ENCODE results near the gene CLIC4. TPM values are rescaled to one million over a fixed set of nuclear protein-coding genes. Genes with fewer than 3 reads are reported as not detected.
A peak's percentile ranks its signal among the peaks of the same experiment; 100 is the strongest.

CLIC4 gene
- total and polyA plus RNA-seq, 9 of the 15 experiments (the other 6 are each of a cell fraction or from before 2014, with no cell fraction given): 16.0 to 67.5 (median 38.4) TPM

- TF ChIP-seq, protein P1, sequence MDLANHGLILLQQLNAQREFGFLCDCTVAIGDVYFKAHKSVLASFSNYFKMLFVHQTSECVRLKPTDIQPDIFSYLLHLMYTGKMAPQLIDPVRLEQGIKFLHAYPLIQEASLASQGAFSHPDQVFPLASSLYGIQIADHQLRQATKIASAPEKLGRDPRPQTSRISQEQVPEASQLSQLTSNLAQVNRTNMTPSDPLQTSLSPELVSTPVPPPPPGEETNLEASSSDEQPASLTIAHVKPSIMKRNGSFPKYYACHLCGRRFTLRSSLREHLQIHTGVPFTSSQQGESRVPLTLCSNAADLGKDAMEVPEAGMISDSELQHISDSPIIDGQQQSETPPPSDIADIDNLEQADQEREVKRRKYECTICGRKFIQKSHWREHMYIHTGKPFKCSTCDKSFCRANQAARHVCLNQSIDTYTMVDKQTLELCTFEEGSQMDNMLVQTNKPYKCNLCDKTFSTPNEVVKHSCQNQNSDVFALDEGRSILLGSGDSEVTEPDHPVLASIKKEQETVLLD (IDR thresholded peaks at IDR 0.05): peak; percentile 52; the same call in 1 of the 2 replicates
- TF ChIP-seq ZNF507 (tag; conservative IDR thresholded peaks at IDR 0.05) (no peak), CCNT2 (IDR thresholded peaks at IDR 0.05; ENCODE audit: borderline replicate concordance, extremely low read depth, insufficient read length, low read depth, low read length) (no peak), GTF2A2 (tag; IDR thresholded peaks at IDR 0.05) (no peak), SMAD1 (IDR thresholded peaks at IDR 0.05; ENCODE audit: low read depth, low read length, partially characterized antibody) (no peak), BDP1 (IDR thresholded peaks at IDR 0.05; ENCODE audit: insufficient read depth, insufficient read length) (no peak), RCOR1 (IDR thresholded peaks at IDR 0.05; ENCODE audit: borderline replicate concordance in 1 of 2, low read depth in 2 of 2, low read length in 2 of 2) (peak in 1 of 2 experiments; percentile 17; a peak in 1 of 4 replicates), SMARCE1 (IDR thresholded peaks at IDR 0.05) (peak; percentile 72; the same call in 1 of the 2 replicates), EWSR1 (IDR thresholded peaks at IDR 0.05; ENCODE audit: borderline replicate concordance, low read depth, partially characterized antibody) (no peak), ZNF217 (CRISPR knock-in tag; IDR thresholded peaks at IDR 0.05) (no peak), TRIM28 (IDR thresholded peaks at IDR 0.05) (no peak), PHTF2 (CRISPR knock-in tag; IDR thresholded peaks at IDR 0.05) (no peak), TCFL5 (CRISPR knock-in tag; conservative IDR thresholded peaks at IDR 0.05) (no peak), PTBP1 (IDR thresholded peaks at IDR 0.05; ENCODE audit: low read depth, low read length) (0 out of 2 replicates have a peak, but pooled peaks have one; percentile 50), YY1 (IDR thresholded peaks at IDR 0.05; ENCODE audit: borderline replicate concordance in 1 of 3, control insufficient read depth in 1 of 3, extremely low read depth in 1 of 3, insufficient read depth in 3 of 3, insufficient read length in 1 of 3, insufficient replicate concordance in 2 of 3, low read depth in 1 of 3, low read length in 2 of 3) (peak in 1 of 3 experiments; percentile 18), JUND (IDR thresholded peaks at IDR 0.05; ENCODE audit: borderline replicate concordance, low read depth, low read length) (peak; percentile 70), JUND (tag; IDR thresholded peaks at IDR 0.05; ENCODE audit: borderline replicate concordance, low read depth, low read length) (peak; percentile 80; the same call in 2 of the 3 replicates), MYC (IDR thresholded peaks at IDR 0.05; ENCODE audit: low read depth, low read length) (no peak), MYC (CRISPR knock-in tag; IDR thresholded peaks at IDR 0.05; ENCODE audit: borderline replicate concordance, low read depth) (no peak), HSF4 (CRISPR knock-in tag; IDR thresholded peaks at IDR 0.05; ENCODE audit: borderline replicate concordance) (no peak), JUNB (CRISPR knock-in tag; conservative IDR thresholded peaks at IDR 0.05) (no peak), CBX1 (IDR thresholded peaks at IDR 0.05; ENCODE audit: low read depth) (no peak)
- TF ChIP-seq, protein P2, sequence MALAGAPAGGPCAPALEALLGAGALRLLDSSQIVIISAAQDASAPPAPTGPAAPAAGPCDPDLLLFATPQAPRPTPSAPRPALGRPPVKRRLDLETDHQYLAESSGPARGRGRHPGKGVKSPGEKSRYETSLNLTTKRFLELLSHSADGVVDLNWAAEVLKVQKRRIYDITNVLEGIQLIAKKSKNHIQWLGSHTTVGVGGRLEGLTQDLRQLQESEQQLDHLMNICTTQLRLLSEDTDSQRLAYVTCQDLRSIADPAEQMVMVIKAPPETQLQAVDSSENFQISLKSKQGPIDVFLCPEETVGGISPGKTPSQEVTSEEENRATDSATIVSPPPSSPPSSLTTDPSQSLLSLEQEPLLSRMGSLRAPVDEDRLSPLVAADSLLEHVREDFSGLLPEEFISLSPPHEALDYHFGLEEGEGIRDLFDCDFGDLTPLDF (CRISPR knock-in tag; IDR thresholded peaks at IDR 0.05): no peak
- TF ChIP-seq, protein P3, sequence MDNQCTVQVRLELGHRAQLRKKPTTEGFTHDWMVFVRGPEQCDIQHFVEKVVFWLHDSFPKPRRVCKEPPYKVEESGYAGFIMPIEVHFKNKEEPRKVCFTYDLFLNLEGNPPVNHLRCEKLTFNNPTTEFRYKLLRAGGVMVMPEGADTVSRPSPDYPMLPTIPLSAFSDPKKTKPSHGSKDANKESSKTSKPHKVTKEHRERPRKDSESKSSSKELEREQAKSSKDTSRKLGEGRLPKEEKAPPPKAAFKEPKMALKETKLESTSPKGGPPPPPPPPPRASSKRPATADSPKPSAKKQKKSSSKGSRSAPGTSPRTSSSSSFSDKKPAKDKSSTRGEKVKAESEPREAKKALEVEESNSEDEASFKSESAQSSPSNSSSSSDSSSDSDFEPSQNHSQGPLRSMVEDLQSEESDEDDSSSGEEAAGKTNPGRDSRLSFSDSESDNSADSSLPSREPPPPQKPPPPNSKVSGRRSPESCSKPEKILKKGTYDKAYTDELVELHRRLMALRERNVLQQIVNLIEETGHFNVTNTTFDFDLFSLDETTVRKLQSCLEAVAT (IDR thresholded peaks at IDR 0.05): peak in 1 of 2 experiments; percentile 56; a peak in 1 of 4 replicates
Observed at GRCh38 chr1:24742090-24742938, 2.9 kb upstream of the CLIC4 start (continued).

Data from K562 (cell line).